Right hindlimb (tissue), 1 donor: ENCODE results near the gene DTNBP1.
"Not testable (repeated sequence)": the region's sequence is repeated elsewhere in the genome, so short reads cannot be mapped to it uniquely, and the experiment has no call there.

Experiments
- DNase-seq: peaks from one replicate; pipeline ENCODE4 v3.0.0-alpha.2; 2018

Gene DTNBP1

GRCh38 chr6:15555101-15556038 lies 107.5 kb downstream of the DTNBP1 start:
- no peak for DNase-seq

GRCh38 chr6:15554728-15555100 lies 108.1 kb downstream of the DTNBP1 start:
- DNase-seq = no peak

- no peak for DNase-seq
Observed at GRCh38 chr6:15553736-15554294, 109.0 kb downstream of the DTNBP1 start.

- no peak for DNase-seq
Observed at GRCh38 chr6:15553031-15553430, 109.8 kb downstream of the DTNBP1 start.

GRCh38 chr6:15551798-15552197 lies 111.0 kb downstream of the DTNBP1 start:
- DNase-seq = peak; percentile 46

- DNase-seq = no peak
Observed at GRCh38 chr6:15551262-15551661, 111.6 kb downstream of the DTNBP1 start.

- DNase-seq = no peak
Observed at GRCh38 chr6:15550546-15551123, 112.2 kb downstream of the DTNBP1 start.

GRCh38 chr6:15549371-15549770 lies 113.5 kb downstream of the DTNBP1 start:
- no peak for DNase-seq

- DNase-seq = no peak
Observed at GRCh38 chr6:15547400-15547799, 115.4 kb downstream of the DTNBP1 start.

- no peak for DNase-seq
Observed at GRCh38 chr6:15546591-15546990, 116.2 kb downstream of the DTNBP1 start.

- no peak for DNase-seq
Observed at GRCh38 chr6:15544321-15544900, 118.4 kb downstream of the DTNBP1 start.

- DNase-seq = not testable (repeated sequence)
Observed at GRCh38 chr6:15543332-15543917, 119.4 kb downstream of the DTNBP1 start.

- no peak for DNase-seq
Observed at GRCh38 chr6:15539722-15540270, 123.0 kb downstream of the DTNBP1 start.

GRCh38 chr6:15538766-15539495 lies 123.9 kb downstream of the DTNBP1 start:
- DNase-seq = no peak

- DNase-seq = no peak
Observed at GRCh38 chr6:15538106-15538505, 124.7 kb downstream of the DTNBP1 start.

- no peak for DNase-seq
Observed at GRCh38 chr6:15536198-15536955, 126.5 kb downstream of the DTNBP1 start.

- no peak for DNase-seq
Observed at GRCh38 chr6:15535495-15536197, 127.2 kb downstream of the DTNBP1 start.

- DNase-seq = no peak
Observed at GRCh38 chr6:15534974-15535373, 127.9 kb downstream of the DTNBP1 start.

- DNase-seq = no peak
Observed at GRCh38 chr6:15533379-15534026, 129.3 kb downstream of the DTNBP1 start.

GRCh38 chr6:15531973-15532372 lies 130.9 kb downstream of the DTNBP1 start:
- no peak for DNase-seq
